ENCODE measurements around the gene CYBA.
"Not testable (repeated sequence)": the region's sequence is repeated elsewhere in the genome, so short reads cannot be mapped to it uniquely, and the experiment has no call there.

CYBA gene

DNA sequence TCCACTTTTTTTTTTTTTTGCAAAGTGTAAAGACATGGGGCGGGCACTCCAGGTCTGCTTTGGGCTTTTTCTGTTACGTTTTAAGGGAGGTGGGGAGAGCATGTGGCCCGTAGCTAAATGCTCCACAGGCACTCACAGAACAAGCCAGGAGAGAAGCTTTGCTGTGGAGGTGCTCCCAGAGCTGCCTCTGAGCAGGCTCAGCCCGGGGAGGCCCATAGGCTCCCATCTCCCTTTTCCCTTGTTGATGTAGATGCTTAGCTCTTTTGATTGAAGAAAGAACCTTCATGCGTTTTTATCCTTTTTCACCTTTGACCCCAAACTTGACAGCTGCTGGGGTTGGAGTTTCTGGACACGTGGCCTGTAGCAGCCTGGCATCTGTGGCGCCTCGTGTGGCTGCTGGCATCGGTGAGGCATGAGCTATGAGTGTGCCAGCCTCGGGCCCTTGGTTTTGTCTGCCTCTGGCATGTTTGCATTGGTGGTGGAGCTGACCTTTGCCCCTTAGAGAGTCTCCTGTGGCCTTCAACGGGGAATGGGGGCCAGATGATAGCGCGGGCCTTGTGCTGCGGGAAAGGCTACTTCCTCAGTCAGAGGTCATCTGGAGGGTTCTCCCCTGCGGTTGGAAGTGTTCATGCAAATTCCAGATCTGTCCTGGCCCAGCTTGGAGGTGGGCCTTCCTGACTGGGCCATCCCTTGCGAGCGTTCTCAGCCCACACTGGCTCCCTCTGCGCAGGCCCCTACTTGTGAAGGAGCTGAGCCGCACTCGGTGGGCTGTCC is 32.5 kb downstream of the CYBA start:
- FAIRE-seq (no peak), DNase-seq (ENCODE audit: insufficient read length, low spot score) (no peak)
- TF ChIP-seq POLR2A (IDR thresholded peaks at IDR 0.05; ENCODE audit: low read depth, low read length), result no peak

DNA sequence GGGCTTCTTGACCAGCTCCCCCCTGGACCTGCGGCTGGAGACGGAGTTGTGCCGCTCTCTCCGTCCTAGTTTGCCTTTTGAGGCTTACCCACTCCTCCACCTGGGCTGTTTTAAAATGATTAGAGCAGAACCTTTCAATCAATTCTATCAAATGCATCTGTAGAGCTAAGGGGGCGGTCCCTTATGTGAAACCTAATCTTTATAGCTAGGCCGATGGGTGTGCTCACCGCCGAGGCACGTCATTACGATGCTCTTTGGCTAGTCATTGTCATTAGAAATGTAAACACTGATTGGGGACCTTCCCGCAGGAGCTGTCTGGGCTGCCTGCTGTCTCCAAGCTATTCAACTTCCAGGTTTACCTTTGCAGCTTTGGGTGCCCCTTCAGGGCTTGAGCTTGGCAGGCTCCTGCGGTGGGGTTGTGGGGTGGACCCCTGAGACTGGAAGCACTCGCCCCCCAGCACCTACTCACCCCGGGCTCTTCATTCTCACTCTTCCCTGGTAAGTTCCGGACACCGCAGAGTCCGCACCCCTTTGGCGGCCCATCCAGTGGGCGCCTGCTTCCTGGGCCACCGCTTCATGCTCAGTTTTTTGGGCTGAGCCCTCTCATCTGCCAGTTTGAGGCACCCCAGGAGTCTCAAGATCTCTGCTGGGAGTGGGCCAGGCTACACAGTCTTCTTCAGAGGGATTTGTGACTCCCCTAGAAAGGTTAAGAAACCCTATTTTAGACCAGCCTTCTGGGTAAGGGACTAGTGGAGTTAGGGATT is 33.4 kb downstream of the CYBA start:
- no peak for FAIRE-seq
- no peak for DNase-seq (ENCODE audit: insufficient read length, low spot score)
- TF ChIP-seq POLR2A (IDR thresholded peaks at IDR 0.05; ENCODE audit: low read depth, low read length), result no peak

DNA sequence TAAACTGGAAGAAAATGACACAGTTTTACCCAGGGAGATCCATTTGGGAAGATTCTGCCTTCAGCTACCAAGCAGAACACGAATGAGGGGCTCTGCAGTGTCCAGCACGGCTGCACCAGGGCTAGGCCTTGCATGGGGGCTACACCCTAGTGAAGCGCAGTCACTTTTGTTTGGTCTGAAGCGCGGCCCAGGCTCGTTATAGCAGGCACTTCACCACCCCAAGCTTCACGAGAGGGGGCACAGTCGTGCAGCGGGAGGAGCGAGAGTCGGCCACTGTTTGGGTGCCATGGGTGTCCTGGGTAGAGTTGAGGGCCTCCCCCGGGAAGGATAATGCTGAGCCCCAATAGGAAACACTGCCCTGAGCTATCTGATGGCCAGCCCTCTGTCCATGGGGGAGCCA is 34.1 kb downstream of the CYBA start:
- no peak for TF ChIP-seq POLR2A (IDR thresholded peaks at IDR 0.05; ENCODE audit: low read depth, low read length)
- DNase-seq (ENCODE audit: insufficient read length, low spot score) (no peak), FAIRE-seq (no peak)

DNA sequence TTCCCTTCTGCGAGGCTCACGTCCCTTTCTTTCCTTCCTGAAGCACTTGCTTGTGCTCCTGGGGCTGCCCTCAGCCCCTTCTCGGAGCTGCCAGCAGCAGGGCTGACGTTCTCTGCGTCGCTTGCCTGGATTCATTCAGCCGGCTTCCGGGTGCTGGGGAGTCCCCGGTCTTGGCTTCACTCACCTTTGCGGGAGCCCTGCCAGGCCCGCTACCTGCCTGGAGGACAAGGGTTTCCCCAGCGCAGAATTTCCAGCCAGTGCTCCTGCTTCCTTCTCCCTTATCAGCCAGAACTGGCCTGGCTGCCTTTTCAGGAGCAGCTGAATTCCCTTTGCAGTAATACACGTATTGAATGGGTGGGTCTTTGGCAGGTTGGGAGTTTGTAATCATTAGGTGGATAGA is 34.5 kb downstream of the CYBA start:
- DNase-seq (ENCODE audit: insufficient read length, low spot score), result no peak
- no peak for FAIRE-seq
- TF ChIP-seq POLR2A (IDR thresholded peaks at IDR 0.05; ENCODE audit: low read depth, low read length), result no peak

DNA sequence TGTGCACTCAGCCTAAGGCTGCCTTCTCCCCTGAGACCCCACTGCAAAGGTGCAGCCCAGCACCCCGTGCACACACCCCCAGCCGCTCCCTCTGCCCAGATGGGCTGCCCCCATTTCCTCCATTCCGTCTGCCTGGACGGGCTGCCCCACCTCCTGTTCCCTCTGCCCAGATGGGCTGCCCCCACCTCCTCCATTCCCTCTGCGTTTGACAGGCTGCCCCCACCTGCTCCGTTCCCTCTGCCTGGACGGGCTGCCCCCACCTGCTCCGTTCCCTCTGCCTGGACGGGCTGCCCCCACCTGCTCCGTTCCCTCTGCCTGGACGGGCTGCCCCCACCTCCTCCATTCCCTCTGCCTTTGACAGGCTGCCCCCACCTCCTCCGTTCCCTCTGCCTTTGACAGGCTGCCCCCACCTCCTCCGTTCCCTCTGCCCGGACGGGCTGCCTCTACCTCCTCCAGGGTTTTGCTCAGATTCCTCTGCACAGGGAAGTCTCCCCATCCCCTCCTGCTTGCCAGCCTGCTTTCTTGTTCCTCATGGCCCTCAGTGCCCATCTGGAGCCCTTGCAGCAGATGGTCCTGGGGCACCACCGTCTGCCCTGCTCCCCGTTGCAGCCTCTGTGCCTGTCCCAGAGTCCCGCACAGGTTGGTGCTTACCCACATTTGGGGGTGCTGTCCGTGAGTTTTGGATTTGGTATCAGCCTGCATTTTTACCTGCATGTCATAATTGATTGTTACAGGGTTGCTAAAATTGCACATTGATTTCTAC is 35.9 kb downstream of the CYBA start:
- no peak for TF ChIP-seq POLR2A (IDR thresholded peaks at IDR 0.05; ENCODE audit: low read depth, low read length)
- FAIRE-seq, result no peak
- no peak for DNase-seq (ENCODE audit: insufficient read length, low spot score)

DNA sequence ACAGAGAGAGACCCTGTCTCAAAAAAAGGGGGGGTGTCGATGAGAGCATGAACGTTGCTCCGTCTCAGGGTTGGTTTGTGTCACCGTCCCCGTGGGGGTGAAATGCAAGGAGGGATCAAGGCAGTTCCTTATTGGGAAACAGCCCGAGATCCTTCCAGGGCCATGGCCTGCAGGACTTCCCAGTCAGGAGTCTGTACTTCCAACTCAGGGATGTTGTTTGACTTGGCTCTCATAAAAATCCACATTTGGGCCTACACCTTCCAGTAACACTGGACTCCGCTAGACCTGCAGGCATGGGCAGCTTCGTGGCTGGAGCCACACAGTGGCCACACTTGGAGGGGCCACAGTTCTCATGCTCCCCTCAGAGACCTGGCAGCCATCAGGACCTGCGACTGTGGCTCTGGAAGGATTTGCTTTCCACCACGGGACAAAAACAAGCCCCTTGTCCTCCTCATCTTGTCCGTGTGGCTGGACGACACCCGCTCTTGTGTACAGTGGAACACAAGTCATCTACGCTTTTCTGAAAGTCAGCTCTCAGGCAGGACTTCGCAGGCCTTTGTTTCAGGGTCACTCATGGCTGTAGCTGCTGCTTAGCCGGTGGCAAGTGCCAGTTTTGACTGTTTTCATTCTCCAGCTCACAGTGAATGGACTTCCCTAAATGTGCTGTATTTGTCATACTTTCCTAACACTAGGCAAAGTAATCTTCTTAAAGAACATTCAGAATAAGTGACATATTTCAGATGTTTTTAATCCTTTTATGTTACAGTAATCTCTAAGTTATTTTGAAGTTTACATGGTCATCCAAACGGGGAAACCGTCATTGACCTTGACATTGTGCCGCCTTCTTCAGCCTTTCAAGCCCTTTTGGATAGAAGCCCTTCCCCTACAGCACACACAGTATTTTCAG is 36.7 kb downstream of the CYBA start:
- TF ChIP-seq POLR2A (IDR thresholded peaks at IDR 0.05; ENCODE audit: low read depth, low read length), result no peak
- FAIRE-seq (no peak), DNase-seq (ENCODE audit: insufficient read length, low spot score) (no peak)

DNA sequence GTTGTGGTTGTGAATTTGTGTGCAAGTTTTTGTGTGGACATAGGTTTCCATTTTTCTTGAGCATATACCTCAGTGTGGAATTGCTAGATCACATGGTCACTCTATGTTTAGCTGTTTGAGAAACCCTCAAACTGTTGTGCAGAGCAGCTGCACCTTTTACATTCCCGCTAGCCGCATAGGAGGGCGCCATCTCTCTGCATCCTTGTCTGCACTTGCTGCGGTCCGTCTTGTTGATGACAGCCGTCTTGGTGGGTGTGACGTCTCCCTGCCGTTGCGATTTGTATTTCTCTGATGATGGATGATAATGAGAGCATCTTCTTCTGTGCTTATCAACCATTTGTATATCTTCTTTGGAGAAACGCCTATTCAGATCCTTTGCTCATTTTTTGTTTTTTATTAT is 37.6 kb downstream of the CYBA start:
- FAIRE-seq, result no peak
- no peak for TF ChIP-seq POLR2A (IDR thresholded peaks at IDR 0.05; ENCODE audit: low read depth, low read length)
- no peak for DNase-seq (ENCODE audit: insufficient read length, low spot score)

DNA sequence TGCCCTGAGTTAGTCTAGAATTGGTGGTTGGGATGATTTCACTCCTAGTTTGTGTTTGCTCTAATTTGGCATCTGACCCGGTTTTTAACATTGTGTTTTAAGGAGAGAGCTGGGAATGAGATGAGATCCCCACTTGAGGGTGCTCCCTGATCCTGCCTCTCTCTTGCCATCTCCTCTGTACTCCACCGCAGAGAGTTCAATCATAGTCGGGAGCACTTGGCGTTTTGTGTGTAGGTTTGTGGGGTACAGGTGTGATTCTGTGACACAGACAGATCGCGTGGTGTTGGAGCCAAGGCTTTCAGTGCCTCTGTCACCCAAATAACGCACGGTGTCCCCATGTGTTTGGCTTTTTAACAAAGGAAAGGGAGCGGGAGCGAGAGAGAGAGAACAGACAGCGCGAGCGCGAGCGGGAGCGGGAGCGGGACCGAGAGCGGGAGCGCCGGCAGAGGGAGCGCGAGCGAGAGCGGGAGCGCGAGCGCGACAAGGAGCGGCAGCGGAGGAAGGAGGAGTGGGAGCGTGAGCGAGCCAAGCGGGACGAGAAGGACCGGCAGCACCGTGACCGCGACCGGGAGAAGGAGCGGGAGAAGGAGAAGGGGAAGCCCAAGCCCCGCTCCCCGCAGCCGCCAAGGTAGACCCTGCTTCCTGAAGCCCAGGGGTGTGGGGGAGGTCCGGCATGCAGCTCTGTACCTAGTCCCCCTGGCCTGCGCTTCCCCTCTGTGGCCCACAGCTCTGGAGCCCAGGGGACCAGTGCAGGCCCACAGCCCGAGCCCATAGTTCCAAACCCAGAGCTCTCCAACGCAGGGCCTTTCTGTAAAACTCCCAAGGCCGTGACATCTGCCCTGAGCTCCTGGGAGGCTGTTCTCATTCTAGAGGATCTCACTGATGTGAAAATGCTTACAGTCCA is 39.7 kb downstream of the CYBA start:
- FAIRE-seq, result no peak
- DNase-seq (ENCODE audit: insufficient read length, low spot score), result no peak
- no peak for TF ChIP-seq POLR2A (IDR thresholded peaks at IDR 0.05; ENCODE audit: low read depth, low read length)

DNA sequence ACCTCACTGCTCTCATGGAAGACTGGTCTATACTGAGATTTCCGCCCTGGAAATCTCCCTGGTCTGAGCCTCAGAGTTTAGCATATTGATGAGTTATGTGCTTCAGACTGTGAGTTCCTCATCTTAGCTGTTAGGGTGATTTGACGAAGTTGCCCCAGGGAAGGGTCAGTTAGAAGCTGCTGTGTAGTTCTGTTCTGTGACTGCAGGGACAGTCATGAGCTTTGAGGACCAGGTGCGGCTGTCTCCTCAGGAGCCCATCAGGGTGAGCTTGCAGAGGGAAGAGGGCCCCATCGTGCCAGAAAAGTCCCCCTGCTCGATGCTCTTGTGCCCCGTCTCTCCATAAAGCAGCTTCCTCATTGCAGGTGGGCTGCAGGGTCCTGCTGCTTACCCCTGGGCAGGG is 40.8 kb downstream of the CYBA start:
- no peak for DNase-seq (ENCODE audit: insufficient read length, low spot score)
- no peak for TF ChIP-seq POLR2A (IDR thresholded peaks at IDR 0.05; ENCODE audit: low read depth, low read length)
- FAIRE-seq, result no peak

DNA sequence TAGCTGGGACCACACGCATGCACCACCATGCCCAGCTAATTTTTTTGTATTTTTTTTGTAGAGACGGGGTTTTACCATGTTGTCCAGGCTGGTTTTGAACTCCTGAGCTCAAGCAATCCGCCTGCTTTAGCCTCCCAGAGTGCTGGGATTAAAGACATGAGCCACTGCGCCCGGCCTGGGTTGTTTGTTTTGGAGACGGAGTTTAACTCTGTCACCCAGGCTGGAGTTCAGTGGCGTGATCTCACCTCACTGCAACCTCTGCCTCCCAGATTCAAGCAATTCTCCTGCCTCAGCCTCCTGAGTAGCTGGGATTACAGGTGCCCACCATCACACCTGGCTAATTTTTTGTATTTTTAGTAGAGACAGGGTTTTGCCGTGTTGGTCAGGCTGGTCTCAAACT is 41.4 kb downstream of the CYBA start:
- not testable (repeated sequence) for DNase-seq (ENCODE audit: insufficient read length, low spot score); FAIRE-seq

DNA sequence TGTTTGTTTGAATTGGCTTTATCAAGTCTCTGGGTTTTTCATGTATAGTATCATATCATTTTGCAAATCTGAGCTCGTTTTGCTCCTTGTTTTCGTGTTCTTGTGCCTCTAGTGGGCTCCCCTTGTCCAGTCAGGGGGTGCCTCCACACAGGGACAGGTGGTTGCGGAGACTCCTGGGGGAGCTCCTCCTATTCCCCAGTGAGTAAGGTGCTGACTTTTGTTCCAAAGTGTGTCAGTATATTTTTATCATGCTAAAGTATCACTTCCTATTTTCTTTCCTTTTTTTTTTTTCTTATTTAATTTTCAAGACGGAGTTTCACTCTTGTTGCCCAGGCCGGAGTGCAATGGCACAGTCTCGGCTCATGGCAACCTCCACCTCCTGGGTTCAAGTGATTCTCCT is 42.8 kb downstream of the CYBA start:
- TF ChIP-seq POLR2A (IDR thresholded peaks at IDR 0.05; ENCODE audit: low read depth, low read length), result no peak
- FAIRE-seq (no peak), DNase-seq (ENCODE audit: insufficient read length, low spot score) (no peak)

DNA sequence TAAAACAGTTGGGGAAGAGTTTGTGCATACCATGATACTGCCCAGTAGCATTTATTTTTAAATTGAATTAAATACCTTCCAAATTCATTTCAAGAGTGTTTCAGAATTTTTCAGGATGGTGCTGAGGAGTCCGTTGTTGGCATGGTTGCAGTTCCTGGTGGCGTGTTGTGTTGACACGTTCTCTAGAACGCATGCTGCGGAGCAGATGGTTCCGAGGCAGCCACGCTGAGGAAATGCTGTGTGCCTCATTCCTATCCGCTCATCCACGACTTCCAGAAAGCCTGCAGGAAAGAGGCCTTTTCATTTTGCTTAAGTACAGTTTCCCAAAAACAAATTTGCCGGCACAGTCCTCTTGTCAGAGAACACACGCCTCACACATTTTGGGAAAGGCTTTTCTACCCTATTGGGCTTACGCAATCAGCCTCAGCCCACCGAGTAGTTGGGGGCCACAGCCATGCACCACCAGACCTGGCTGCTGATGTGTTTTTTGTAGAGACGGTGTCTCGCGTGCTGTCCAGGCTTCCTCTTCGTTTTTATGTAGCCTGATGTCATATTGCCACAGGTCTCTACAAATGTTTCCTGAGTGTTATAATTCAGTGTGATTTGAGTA is 44.6 kb downstream of the CYBA start:
- FAIRE-seq (no peak), DNase-seq (ENCODE audit: insufficient read length, low spot score) (no peak)
- no peak for TF ChIP-seq POLR2A (IDR thresholded peaks at IDR 0.05; ENCODE audit: low read depth, low read length)
